Skeletal muscle cell (primary cell): Measurements from ENCODE around the gene LRRN4.
"Not testable (repeated sequence)": the region's sequence is repeated elsewhere in the genome, so short reads cannot be mapped to it uniquely, and the experiment has no call there.

Source experiments
- DNase-seq: peaks from one replicate; pipeline ENCODE4 v3.0.0-alpha.2; 2010; ENCODE audit warnings: low read depth
- H3K4me3 ChIP-seq: 2 replicates; pipeline ENCODE4 v1.5.1; 2011; ENCODE audit warnings: low read depth, mild to moderate bottlenecking, control low read depth, low read length, moderate library complexity

The LRRN4 gene

GRCh38 chr20:6061544-6061943 is 7.7 kb upstream of the LRRN4 start:
- no peak overlapping the region for H3K4me3 ChIP-seq
- DNase-seq = no peak

- H3K4me3 ChIP-seq = no peak overlapping the region
- DNase-seq = no peak
Measured at GRCh38 chr20:6060213-6060612, 6.4 kb upstream of the LRRN4 start.

- DNase-seq = no peak
- H3K4me3 ChIP-seq = no peak overlapping the region
Measured at GRCh38 chr20:6058684-6059295, 4.9 kb upstream of the LRRN4 start.

GRCh38 chr20:6057691-6058090 is 3.8 kb upstream of the LRRN4 start:
- DNase-seq = no peak

GRCh38 chr20:6057139-6057538 is 3.3 kb upstream of the LRRN4 start:
- DNase-seq = no peak
- H3K4me3 ChIP-seq = no peak overlapping the region

More at GRCh38 chr20:6057691-6058090, 3.8 kb upstream of the LRRN4 start:
- H3K4me3 ChIP-seq = no peak overlapping the region

GRCh38 chr20:6055981-6056569 is 2.2 kb upstream of the LRRN4 start:
- no peak for DNase-seq
- H3K4me3 ChIP-seq = no peak overlapping the region

GRCh38 chr20:6055161-6055783 is 1.4 kb upstream of the LRRN4 start:
- DNase-seq = no peak

GRCh38 chr20:6054689-6055051 is 810 bp upstream of the LRRN4 start:
- not testable (repeated sequence) for DNase-seq, H3K4me3 ChIP-seq

More at GRCh38 chr20:6055161-6055783, 1.4 kb upstream of the LRRN4 start:
- no peak overlapping the region for H3K4me3 ChIP-seq

- DNase-seq = no peak
- H3K4me3 ChIP-seq = no peak overlapping the region
Measured at GRCh38 chr20:6053064-6053775, 640 bp downstream of the LRRN4 start.

GRCh38 chr20:6051505-6051904 is 2.4 kb downstream of the LRRN4 start:
- H3K4me3 ChIP-seq = peak overlapping the region; percentile 40
- no peak for DNase-seq

- H3K4me3 ChIP-seq = no peak overlapping the region
- no peak for DNase-seq
Measured at GRCh38 chr20:6048391-6048790, 5.5 kb downstream of the LRRN4 start.

- H3K4me3 ChIP-seq = no peak overlapping the region
- no peak for DNase-seq
Measured at GRCh38 chr20:6046432-6046831, 7.4 kb downstream of the LRRN4 start.

- no peak overlapping the region for H3K4me3 ChIP-seq
- DNase-seq = no peak
Measured at GRCh38 chr20:6045566-6045965, 8.3 kb downstream of the LRRN4 start.

GRCh38 chr20:6044115-6044514 is 9.7 kb downstream of the LRRN4 start:
- no peak overlapping the region for H3K4me3 ChIP-seq
- no peak for DNase-seq

- DNase-seq = no peak
Measured at GRCh38 chr20:6041808-6042265, 12.0 kb downstream of the LRRN4 start.

GRCh38 chr20:6040958-6041807 is 12.7 kb downstream of the LRRN4 start:
- DNase-seq = no peak
- H3K4me3 ChIP-seq = no peak overlapping the region

More at GRCh38 chr20:6041808-6042265, 12.0 kb downstream of the LRRN4 start:
- no peak overlapping the region for H3K4me3 ChIP-seq

GRCh38 chr20:6040540-6040939 is 13.3 kb downstream of the LRRN4 start:
- no peak for DNase-seq
- no peak overlapping the region for H3K4me3 ChIP-seq

- no peak overlapping the region for H3K4me3 ChIP-seq
Measured at GRCh38 chr20:6039766-6040165, 14.1 kb downstream of the LRRN4 start.

GRCh38 chr20:6038256-6038655 is 15.6 kb downstream of the LRRN4 start:
- DNase-seq = no peak

More at GRCh38 chr20:6039766-6040165, 14.1 kb downstream of the LRRN4 start:
- DNase-seq = no peak

More at GRCh38 chr20:6038256-6038655, 15.6 kb downstream of the LRRN4 start:
- H3K4me3 ChIP-seq = no peak overlapping the region
